Sigmoid colon (tissue), 7 donors: ENCODE measurements around the gene NMT1. TPM values are rescaled to one million over a fixed set of nuclear protein-coding genes. Genes with fewer than 3 reads are reported as not detected.
A peak's percentile ranks its signal among the peaks of the same experiment; 100 is the strongest.

Experiments
- DNase-seq: peaks from one replicate; pipeline ENCODE4 v3.0.0-alpha.2; 2019
- H3K27ac ChIP-seq, 4 donors: fragments of 200-600 bp; sonication (generic); one replicate each; pipeline ENCODE4 v1.5.1; 2016 to 2019; ENCODE audit warnings: mild to moderate bottlenecking in 1 of 4
- H3K27me3 ChIP-seq, 3 donors: fragments of 200-600 bp; sonication (generic); one replicate each; pipeline ENCODE4 v1.5.1; 2019; ENCODE audit warnings: mild to moderate bottlenecking in 1 of 3
- H3K36me3 ChIP-seq, 4 donors: fragments of 200-600 bp; sonication (generic); one replicate each; pipeline ENCODE4 v1.5.1; 2016 to 2019
- H3K4me1 ChIP-seq, 4 donors: fragments of 200-600 bp; sonication (generic); one replicate each; pipeline ENCODE4 v1.5.1; 2017 to 2019
- H3K4me3 ChIP-seq, 4 donors: fragments of 200-600 bp; sonication (generic); one replicate each; pipeline ENCODE4 v1.5.1; 2017 to 2019; ENCODE audit warnings: mild to moderate bottlenecking in 2 of 4, moderate library complexity in 1 of 4
- H3K9me3 ChIP-seq, 4 donors: fragments of 200-600 bp in 3 of 4; sonication (generic) in 3 of 4; one replicate each; pipeline versions ENCODE4 v1.5.1 to v1.6.1; 2013 to 2019
- CTCF ChIP-seq, 4 experiments: fragments of 450-650 bp in 3 of 4; fragments of 200-600 bp in 1 of 4; IDR thresholded peaks; one replicate each; pipeline ENCODE4 v1.5.1; 2016 to 2019; ENCODE audit warnings: antibody characterized with exemption in 4 of 4, mild to moderate bottlenecking in 3 of 4, moderate library complexity in 2 of 4
- EP300 ChIP-seq, 4 donors: sonication (generic); formaldehyde crosslinking; IDR thresholded peaks; one replicate each; pipeline ENCODE4 v1.6.1; 2017; ENCODE audit warnings: antibody characterized with exemption in 4 of 4
- POLR2A ChIP-seq, 2 donors: fragments of 450-650 bp; IDR thresholded peaks; one replicate each; pipeline ENCODE4 v1.6.1; 2016; ENCODE audit warnings: antibody characterized with exemption in 2 of 2, mild to moderate bottlenecking in 2 of 2, moderate library complexity in 2 of 2
- POLR2AphosphoS5 ChIP-seq, 4 donors: sonication (generic); formaldehyde crosslinking; IDR thresholded peaks; one replicate each; pipeline ENCODE4 v1.6.1; 2017; ENCODE audit warnings: antibody characterized with exemption in 4 of 4
- WGBS, 2 donors: extraction: QIAGEN DNeasy Blood & Tissue Kit; methylation state at CpG; one replicate each; pipeline ENCODE4 v1.1.7; 2013; 5-methylcytosine and 5-hydroxymethylcytosine counted together
- intact Hi-C: fragments of 100-400 bp; cut with DNase I; formaldehyde crosslinking; loops from one replicate; pipeline ENCODE4 v1.15.1; 2023
- polyA plus RNA-seq, 3 donors: library from polyadenylated mRNA; stranded (reverse); fragments of 200-250 nt; gene quantifications; one replicate each; pipeline ENCODE4 v1.2.3, GENCODE V29; 2013
- total RNA-seq, 4 donors: library from RNA; depleted of rRNA; stranded (reverse); fragments of >200 nt; gene quantifications; one replicate each; pipeline ENCODE4 v1.1.0, GENCODE V29; 2016
- donor health status: healthy with polysubstance abuse.
- donor health status: Bipolar disorder and iron deficiency.
- donor health status: healthy.

Gene NMT1
- total and polyA plus RNA-seq, 7 donors: 13.2 to 59.2 (median 41.0) TPM

DNA sequence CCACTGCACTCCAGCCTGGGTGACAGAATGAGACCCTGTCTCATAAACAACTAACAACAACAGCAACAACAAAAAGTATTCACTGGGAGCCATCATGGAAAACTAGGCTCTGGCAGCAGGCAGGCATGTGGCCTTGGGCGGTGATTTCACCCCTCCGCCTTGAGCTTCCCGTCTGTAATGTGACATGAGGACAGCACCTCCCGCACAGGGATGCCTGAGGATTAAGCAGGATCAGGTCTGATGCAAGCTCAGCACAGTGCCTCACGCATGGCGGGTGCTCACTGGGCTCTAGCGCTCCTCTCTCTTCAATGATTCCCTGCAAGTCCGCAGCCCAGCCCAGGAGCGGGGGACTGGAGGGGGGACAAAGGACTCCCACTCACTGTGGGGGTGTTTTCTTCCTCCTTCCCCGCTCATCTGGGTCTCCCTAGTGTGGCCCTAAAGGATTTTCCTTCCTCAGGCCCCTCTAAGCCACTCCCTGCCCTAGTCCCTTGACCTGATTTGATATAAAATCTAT is 68.4 kb downstream of the NMT1 start:
- TF ChIP-seq POLR2AphosphoS5 (IDR thresholded peaks at IDR 0.05): peak in 1 of 4 donors; percentile 49
- no peak for TF ChIP-seq EP300 (IDR thresholded peaks at IDR 0.05)
- peak overlapping the region; percentile 82 to 100 (median 98) for H3K27ac ChIP-seq
- no peak overlapping the region for H3K4me3 ChIP-seq
- H3K4me1 ChIP-seq: peaks cover 0 to 64% (median 61%) of the 10 kb centered on the region in 4 donors
- no peaks in the 10 kb centered on the region for H3K36me3 ChIP-seq
- DNase-seq: peak; percentile 68
- WGBS, 2 donors: 15 to 64% methylated on average over 10 of the region's 10 CpGs
- intact Hi-C loops: no loop called here
- no peaks in the 10 kb centered on the region for H3K9me3 ChIP-seq
- H3K27me3 ChIP-seq: no peaks in the 10 kb centered on the region

DNA sequence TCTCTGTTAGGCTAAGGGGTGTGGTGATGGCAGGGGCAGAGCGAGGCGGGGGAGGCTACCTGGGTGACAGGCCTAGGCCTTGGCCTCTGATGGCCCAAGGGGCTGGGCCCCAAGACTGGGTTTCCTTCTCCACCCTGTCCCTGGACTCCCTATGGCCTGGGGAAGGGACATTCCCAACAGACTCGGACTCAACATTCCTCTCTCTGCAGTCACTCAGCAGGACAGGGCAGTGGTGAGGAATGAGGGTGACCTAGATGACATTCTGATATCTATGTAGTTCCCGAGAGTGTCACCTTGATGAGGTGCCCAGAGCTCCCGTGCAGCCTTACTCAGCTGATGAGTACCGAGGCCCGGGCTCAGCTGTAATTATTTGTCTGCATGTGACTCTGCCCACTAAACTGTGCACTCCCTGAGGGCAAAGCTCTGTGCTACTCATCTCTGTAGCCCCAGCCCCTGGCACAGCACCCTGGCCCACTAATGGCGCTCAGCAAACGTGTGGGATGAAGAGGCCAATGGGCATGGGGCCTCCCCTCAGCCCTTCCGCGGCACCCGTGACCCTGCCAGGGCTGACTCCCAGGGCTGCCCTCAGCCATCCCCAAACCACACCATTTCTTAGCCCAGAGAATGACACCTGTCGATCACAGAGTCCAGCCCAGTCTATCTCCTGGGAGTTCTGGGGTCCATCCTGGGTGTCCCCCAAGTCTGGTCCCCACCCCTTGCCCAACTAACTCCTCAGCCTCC is 69.0 kb downstream of the NMT1 start:
- Histone ChIP-seq H3K4me1 (peaks cover 0 to 61% (median 56%) of the 10 kb centered on the region in 4 donors), H3K27me3 (no peaks in the 10 kb centered on the region), H3K36me3 (no peaks in the 10 kb centered on the region), H3K9me3 (no peaks in the 10 kb centered on the region), H3K4me3 (no peak overlapping the region), H3K27ac (peak overlapping the region; percentile 82 to 100 (median 98))
- WGBS, 2 donors: 27 to 76% methylated on average over 13 of the region's 13 CpGs
- peak; percentile 63 for DNase-seq
- intact Hi-C loops: loop anchor here (2.0 to 5.0 kb wide), 3 partner anchors 31 to 208 kb away; no protein-coding TSS in a partner anchor
- no peak for TF ChIP-seq POLR2AphosphoS5 (IDR thresholded peaks at IDR 0.05)
- no peak for TF ChIP-seq EP300 (IDR thresholded peaks at IDR 0.05)
- TF ChIP-seq CTCF (IDR thresholded peaks at IDR 0.05): no peak
- TF ChIP-seq POLR2A (IDR thresholded peaks at IDR 0.05): no peak

- Histone ChIP-seq H3K9me3 (no peaks in the 10 kb centered on the region), H3K4me3 (peak overlapping the region; percentile 80 to 99 (median 84))
- intact Hi-C loops: loop anchor here (2.0 to 5.0 kb wide), 3 partner anchors 32 to 209 kb away; no protein-coding TSS in a partner anchor
Measured at GRCh38 chr17:45130681-45131615, 69.8 kb downstream of the NMT1 start.

GRCh38 chr17:45131616-45132319 is 70.7 kb downstream of the NMT1 start:
- intact Hi-C loops: loop anchor here (2.0 to 5.0 kb wide), 5 partner anchors 17 to 231 kb away; partner anchors contain the start of gene HEXIM1
- H3K4me1 ChIP-seq: peaks cover 0 to 67% (median 61%) of the 10 kb centered on the region in 4 donors
- H3K9me3 ChIP-seq: no peaks in the 10 kb centered on the region
- no peaks in the 10 kb centered on the region for H3K27me3 ChIP-seq
- peak overlapping the region; percentile 80 to 99 (median 84) for H3K4me3 ChIP-seq
- TF ChIP-seq POLR2A (IDR thresholded peaks at IDR 0.05) (no peak), CTCF (IDR thresholded peaks at IDR 0.05) (peak; percentile 87 to 98 (median 95))
- no peaks in the 10 kb centered on the region for H3K36me3 ChIP-seq
- 7 to 9% methylated on average over 46 of the region's 46 CpGs for WGBS, 2 donors
- H3K27ac ChIP-seq: peak overlapping the region; percentile 97 to 100 (median 100)
- DNase-seq: peak; percentile 79

More at GRCh38 chr17:45130681-45131615, 69.8 kb downstream of the NMT1 start:
- peak overlapping the region; percentile 97 to 100 (median 100) for H3K27ac ChIP-seq
- 72 to 85% methylated on average over 17 of the region's 17 CpGs for WGBS, 2 donors
- no peaks in the 10 kb centered on the region for H3K36me3 ChIP-seq
- H3K27me3 ChIP-seq: no peaks in the 10 kb centered on the region
- DNase-seq: peak; percentile 64
- TF ChIP-seq CTCF (IDR thresholded peaks at IDR 0.05) (no peak), POLR2AphosphoS5 (IDR thresholded peaks at IDR 0.05) (no peak), POLR2A (IDR thresholded peaks at IDR 0.05) (no peak), EP300 (IDR thresholded peaks at IDR 0.05) (no peak)
- H3K4me1 ChIP-seq: peaks cover 0 to 65% (median 55%) of the 10 kb centered on the region in 4 donors
